HG03103 (cell line): Measurements from ENCODE around the gene SPRN.
"Not testable (repeated sequence)": the region's sequence is repeated elsewhere in the genome, so short reads cannot be mapped to it uniquely, and the experiment has no call there.

Source experiments
- ATAC-seq: cut with Tn5 transposase; IDR thresholded peaks from one replicate; pipeline ENCODE4 v1.9.1; 2021; ENCODE audit warnings: low read depth; ENCODE audit not compliant: unreplicated experiment

The SPRN gene

GRCh38 chr10:133424601-133425000 lies at the start of gene SPRN:
Gene SPRN, minus strand, starts transcription at chr10:133424625. Its CDS starts 944 bp downstream, at chr10:133423681.
- not testable (repeated sequence) for ATAC-seq

- no peak for ATAC-seq
Measured at GRCh38 chr10:133474027-133474426, 49.6 kb upstream of the SPRN start.

GRCh38 chr10:133473270-133473669 lies 48.8 kb upstream of the SPRN start:
- ATAC-seq: no peak

GRCh38 chr10:133471300-133472109 lies 47.1 kb upstream of the SPRN start:
- no peak for ATAC-seq

- ATAC-seq: not testable (repeated sequence)
Measured at GRCh38 chr10:133469205-133469604, 44.8 kb upstream of the SPRN start.

- no peak for ATAC-seq
Measured at GRCh38 chr10:133467286-133467911, 43.0 kb upstream of the SPRN start.

GRCh38 chr10:133466683-133467275 lies 42.4 kb upstream of the SPRN start:
- no peak for ATAC-seq

- no peak for ATAC-seq
Measured at GRCh38 chr10:133465950-133466474, 41.6 kb upstream of the SPRN start.

GRCh38 chr10:133465191-133465949 lies 40.9 kb upstream of the SPRN start:
- no peak for ATAC-seq

GRCh38 chr10:133464582-133465031 lies 40.2 kb upstream of the SPRN start:
- ATAC-seq: no peak

- ATAC-seq: no peak
Measured at GRCh38 chr10:133462512-133463305, 38.3 kb upstream of the SPRN start.

GRCh38 chr10:133461841-133462240 lies 37.4 kb upstream of the SPRN start:
- ATAC-seq: no peak

- ATAC-seq: no peak
Measured at GRCh38 chr10:133461027-133461426, 36.6 kb upstream of the SPRN start.

GRCh38 chr10:133460208-133460769 lies 35.9 kb upstream of the SPRN start:
- ATAC-seq: no peak

GRCh38 chr10:133459454-133460207 lies 35.2 kb upstream of the SPRN start:
- no peak for ATAC-seq

- no peak for ATAC-seq
Measured at GRCh38 chr10:133458710-133459453, 34.5 kb upstream of the SPRN start.

- no peak for ATAC-seq
Measured at GRCh38 chr10:133458021-133458709, 33.7 kb upstream of the SPRN start.
